Measurements from ENCODE around the gene IFNGR2. TPM values are rescaled to one million over a fixed set of nuclear protein-coding genes. Genes with fewer than 3 reads are reported as not detected.

Gene IFNGR2
- polyA plus RNA-seq, 1 donor (not counting 4 experiments of a cell fraction or from before 2014, with no cell fraction given), result 94.3 TPM

GRCh38 chr21:33395891-33396331 lies 7.3 kb upstream of the IFNGR2 start:
- dilution Hi-C loops (cut with MboI; ENCODE audit: extremely low pct_ligation_motif_present, low sequenced_read_pairs), result no loop called here
- H3K9me3 ChIP-seq (ENCODE audit: control insufficient read depth, low read depth, low read length), result no peaks in the 10 kb centered on the region
- H4K20me1 ChIP-seq (ENCODE audit: control insufficient read depth, extremely low read depth, insufficient read depth, low read length), result no peaks in the 10 kb centered on the region
- TF ChIP-seq CTCF (optimal IDR thresholded peaks at IDR 0.05 in 1 of 3, IDR thresholded peaks at IDR 0.05 in 1 of 3, conservative IDR thresholded peaks at IDR 0.05 in 1 of 3; ENCODE audit: extremely low read depth in 1 of 3, insufficient read depth in 2 of 3, low read length in 3 of 3) (no peak), EZH2 (IDR thresholded peaks at IDR 0.05; ENCODE audit: low read length) (no peak)
- H3K27me3 ChIP-seq (ENCODE audit: control insufficient read depth, extremely low read depth, insufficient read depth, low read length), result no peaks in the 10 kb centered on the region
- H3K4me2 ChIP-seq (ENCODE audit: control insufficient read depth, extremely low read depth, insufficient read depth, low read depth, low read length), result no peak overlapping the region
- H3K27ac ChIP-seq (ENCODE audit: control insufficient read depth, insufficient read depth, low read length), result no peak overlapping the region
- no peaks in the 10 kb centered on the region for H3K79me2 ChIP-seq (ENCODE audit: control insufficient read depth, insufficient read depth, low read length)
- no peaks in the 10 kb centered on the region for H3K9me1 ChIP-seq (ENCODE audit: control insufficient read depth, extremely low read depth, insufficient read depth, low read length)
- H3K36me3 ChIP-seq (ENCODE audit: control insufficient read depth in 2 of 2, extremely low read depth in 1 of 2, insufficient read depth in 2 of 2, low read length in 2 of 2), result no peaks in the 10 kb centered on the region
- DNase-seq (ENCODE audit: low read depth, low spot score), result no peak
- FAIRE-seq, result no peak
- H2AFZ ChIP-seq (ENCODE audit: control insufficient read depth, low read length), result no peak overlapping the region
- no peak overlapping the region for H3K9ac ChIP-seq (ENCODE audit: control insufficient read depth, extremely low read depth, insufficient read depth, low read length)
- peaks cover 5% of the 10 kb centered on the region for H3K4me1 ChIP-seq (ENCODE audit: control insufficient read depth, extremely low read depth, insufficient read depth, low read length)
- H3K4me3 ChIP-seq (ENCODE audit: control insufficient read depth in 2 of 3, extremely low read depth in 1 of 3, insufficient read depth in 2 of 3, low read depth in 1 of 3, low read length in 3 of 3), result no peak overlapping the region

GRCh38 chr21:33396436-33396835 lies 6.8 kb upstream of the IFNGR2 start:
- H3K27ac ChIP-seq (ENCODE audit: control insufficient read depth, insufficient read depth, low read length), result no peak overlapping the region
- no peaks in the 10 kb centered on the region for H3K9me3 ChIP-seq (ENCODE audit: control insufficient read depth, low read depth, low read length)
- no peaks in the 10 kb centered on the region for H3K9me1 ChIP-seq (ENCODE audit: control insufficient read depth, extremely low read depth, insufficient read depth, low read length)
- no peaks in the 10 kb centered on the region for H3K36me3 ChIP-seq (ENCODE audit: control insufficient read depth in 2 of 2, extremely low read depth in 1 of 2, insufficient read depth in 2 of 2, low read length in 2 of 2)
- DNase-seq (ENCODE audit: low read depth, low spot score) (no peak), FAIRE-seq (no peak)
- TF ChIP-seq EZH2 (IDR thresholded peaks at IDR 0.05; ENCODE audit: low read length), result no peak
- TF ChIP-seq CTCF (optimal IDR thresholded peaks at IDR 0.05 in 1 of 3, IDR thresholded peaks at IDR 0.05 in 1 of 3, conservative IDR thresholded peaks at IDR 0.05 in 1 of 3; ENCODE audit: extremely low read depth in 1 of 3, insufficient read depth in 2 of 3, low read length in 3 of 3), result no peak
- H3K4me1 ChIP-seq (ENCODE audit: control insufficient read depth, extremely low read depth, insufficient read depth, low read length), result peaks cover 5% of the 10 kb centered on the region
- H2AFZ ChIP-seq (ENCODE audit: control insufficient read depth, low read length), result no peak overlapping the region
- H3K4me3 ChIP-seq (ENCODE audit: control insufficient read depth in 2 of 3, extremely low read depth in 1 of 3, insufficient read depth in 2 of 3, low read depth in 1 of 3, low read length in 3 of 3), result no peak overlapping the region
- H4K20me1 ChIP-seq (ENCODE audit: control insufficient read depth, extremely low read depth, insufficient read depth, low read length), result no peaks in the 10 kb centered on the region
- no peaks in the 10 kb centered on the region for H3K79me2 ChIP-seq (ENCODE audit: control insufficient read depth, insufficient read depth, low read length)
- dilution Hi-C loops (cut with MboI; ENCODE audit: extremely low pct_ligation_motif_present, low sequenced_read_pairs), result no loop called here
- H3K4me2 ChIP-seq (ENCODE audit: control insufficient read depth, extremely low read depth, insufficient read depth, low read depth, low read length), result no peak overlapping the region
- no peak overlapping the region for H3K9ac ChIP-seq (ENCODE audit: control insufficient read depth, extremely low read depth, insufficient read depth, low read length)
- no peaks in the 10 kb centered on the region for H3K27me3 ChIP-seq (ENCODE audit: control insufficient read depth, extremely low read depth, insufficient read depth, low read length)
